HG03354 (cell line): ENCODE measurements around the gene PRDM16.

ENCODE experiments used
- ATAC-seq: cut with Tn5 transposase; IDR thresholded peaks from one replicate; pipeline ENCODE4 v1.9.1; 2021; ENCODE audit warnings: mild to moderate bottlenecking; ENCODE audit not compliant: unreplicated experiment, poor library complexity, severe bottlenecking

The PRDM16 gene

GRCh38 chr1:3316340-3316943, 247.4 kb downstream of the PRDM16 start:
- ATAC-seq = no peak

GRCh38 chr1:3317456-3317855, 248.5 kb downstream of the PRDM16 start:
- ATAC-seq = no peak

- ATAC-seq = no peak
Measured at GRCh38 chr1:3318329-3318728, 249.3 kb downstream of the PRDM16 start.

- ATAC-seq = no peak
Measured at GRCh38 chr1:3319874-3320245, 250.9 kb downstream of the PRDM16 start.

- ATAC-seq = no peak
Measured at GRCh38 chr1:3320246-3321152, 251.5 kb downstream of the PRDM16 start.

GRCh38 chr1:3321559-3322449, 252.8 kb downstream of the PRDM16 start:
- no peak for ATAC-seq

- no peak for ATAC-seq
Measured at GRCh38 chr1:3322450-3323020, 253.5 kb downstream of the PRDM16 start.

GRCh38 chr1:3323021-3323795, 254.2 kb downstream of the PRDM16 start:
- no peak for ATAC-seq

- ATAC-seq = no peak
Measured at GRCh38 chr1:3323796-3324703, 255.0 kb downstream of the PRDM16 start.

- ATAC-seq = no peak
Measured at GRCh38 chr1:3324704-3325535, 255.9 kb downstream of the PRDM16 start.

- no peak for ATAC-seq
Measured at GRCh38 chr1:3326516-3327388, 257.7 kb downstream of the PRDM16 start.

- no peak for ATAC-seq
Measured at GRCh38 chr1:3327389-3327702, 258.3 kb downstream of the PRDM16 start.

GRCh38 chr1:3327936-3328590, 259.1 kb downstream of the PRDM16 start:
- ATAC-seq = no peak

GRCh38 chr1:3329640-3330281, 260.8 kb downstream of the PRDM16 start:
- no peak for ATAC-seq

GRCh38 chr1:3330771-3331245, 261.8 kb downstream of the PRDM16 start:
- ATAC-seq = no peak

GRCh38 chr1:3331564-3331963, 262.6 kb downstream of the PRDM16 start:
- ATAC-seq = no peak
